GM12878 (cell line): ENCODE results near the gene PXMP4. TPM values are rescaled to one million over a fixed set of nuclear protein-coding genes. Genes with fewer than 3 reads are reported as not detected.

Experiments
- ATAC-seq: fragments of 200-7000 bp; cut with Tn5 transposase; 3 replicates; pipeline ENCODE4 v1.9.1; 2020; ENCODE audit warnings: mild to moderate bottlenecking, moderate library complexity
- BruUV-seq: library from RNA; stranded (reverse); fragments of 400-500 nt; replicated peaks from 2 replicates; lab custom pipeline; 2021; lab: Mats Ljungman, UMichigan
- CTCF ChIA-PET: fragments of 300-600 bp; sonication (Branson Sonifier 250); formaldehyde crosslinking; extraction: SDS; loops from one replicate; lab custom pipeline; 2021; ENCODE audit warnings: inconsistent platforms; lab: Yijun Ruan, JAX
- POLR2A ChIA-PET: fragments of 350-600 bp; formaldehyde crosslinking; extraction: SDS; loops from one replicate; lab custom pipeline; 2021; ENCODE audit warnings: inconsistent platforms; lab: Charles Lee
- RAD21 ChIA-PET: fragments of 300-600 bp; sonication (Branson Sonifier 250); formaldehyde crosslinking; loops from one replicate; lab custom pipeline; 2023; ENCODE audit warnings: antibody characterized with exemption; ENCODE audit not compliant: unreplicated experiment; lab: Charles Lee
- SMC1A ChIA-PET: fragments of 300-600 bp; sonication (Branson Sonifier 250); formaldehyde crosslinking; loops from one replicate; lab custom pipeline; 2023; ENCODE audit not compliant: unreplicated experiment, uncharacterized antibody; lab: Charles Lee
- DNase-seq: peaks from one replicate; pipeline ENCODE4 v3.0.0-alpha.2; 2011; ENCODE audit warnings: low read depth, low spot score
- FAIRE-seq: peaks from 3 replicates; lab custom pipeline; 2011; peaks lifted over from hg19 to GRCh38; lab: Jason Lieb, UNC
- H2AFZ ChIP-seq: 2 replicates; pipeline ENCODE4 v1.6.0; 2011; ENCODE audit warnings: low read depth, low read length, control low read depth; ENCODE audit not compliant: control insufficient read depth
- H3K27ac ChIP-seq: 2 replicates; pipeline ENCODE4 v1.5.1; 2011; ENCODE audit warnings: control low read depth; ENCODE audit not compliant: control insufficient read depth, insufficient read depth
- H3K27me3 ChIP-seq, 2 experiments: replicated peaks in 1 of 2; 2 replicates each; pipeline versions ENCODE4 v1.6.0 to v1.6.1; 2011; ENCODE audit warnings: low read length in 1 of 2; ENCODE audit not compliant: control insufficient read depth in 2 of 2, insufficient read depth in 2 of 2
- H3K36me3 ChIP-seq, 2 experiments: 2 replicates each; pipeline ENCODE4 v1.5.1; 2011; ENCODE audit warnings: low read length in 1 of 2; ENCODE audit not compliant: control insufficient read depth in 2 of 2, insufficient read depth in 2 of 2
- H3K4me1 ChIP-seq: 2 replicates; pipeline ENCODE4 v1.6.1; 2011; ENCODE audit warnings: mild to moderate bottlenecking, low read length, moderate library complexity, mixed read lengths; ENCODE audit not compliant: control insufficient read depth, insufficient read depth
- H3K4me2 ChIP-seq: 2 replicates; pipeline ENCODE4 v1.6.0; 2011; ENCODE audit warnings: control low read depth; ENCODE audit not compliant: control insufficient read depth, insufficient read depth
- H3K4me3 ChIP-seq: fragments of 200-600 bp; sonication (generic); 2 replicates; pipeline ENCODE4 v1.5.1; 2016
- H3K79me2 ChIP-seq: 2 replicates; pipeline ENCODE4 v1.6.0; 2011; ENCODE audit warnings: low read length; ENCODE audit not compliant: control insufficient read depth, insufficient read depth
- H3K9ac ChIP-seq: 2 replicates; pipeline ENCODE4 v1.8.0; 2011; ENCODE audit warnings: low read length, control low read depth, mixed read lengths; ENCODE audit not compliant: control insufficient read depth, insufficient read depth
- H3K9me3 ChIP-seq: replicated peaks from 3 replicates; pipeline ENCODE4 v1.5.1; 2011; ENCODE audit warnings: mild to moderate bottlenecking, low read length; ENCODE audit not compliant: control insufficient read depth, insufficient read depth
- H4K20me1 ChIP-seq: 2 replicates; pipeline ENCODE4 v1.6.0; 2011; ENCODE audit not compliant: control insufficient read depth, insufficient read depth
- CBX5 ChIP-seq: sonication (generic); IDR thresholded peaks from 2 replicates; pipeline ENCODE4 v1.6.1; 2016; ENCODE audit warnings: low read depth, moderate library complexity, mild to moderate bottlenecking, inconsistent platforms
- CEBPB ChIP-seq, 2 experiments: fragments of 150-350 bp in 1 of 2; IDR thresholded peaks; 2 replicates each; pipeline ENCODE4 v1.6.1; 2012 to 2014; ENCODE audit warnings: low read depth in 2 of 2, low read length in 2 of 2, borderline replicate concordance in 1 of 2, inconsistent platforms in 1 of 2
- CREB1 ChIP-seq: IDR thresholded peaks from 2 replicates; pipeline ENCODE4 v1.6.1; 2012; ENCODE audit warnings: low read depth, mild to moderate bottlenecking, inconsistent platforms
- CREM ChIP-seq: IDR thresholded peaks from 2 replicates; pipeline ENCODE4 v1.6.1; 2014; ENCODE audit warnings: antibody characterized with exemption, low read depth
- EGR1 ChIP-seq, 2 experiments: IDR thresholded peaks; 1 replicate in 1 of 2; 2 replicates in 1 of 2; pipeline ENCODE4 v1.6.1; 2011 to 2012; ENCODE audit warnings: low read depth in 2 of 2, low read length in 2 of 2, borderline replicate concordance in 1 of 2, mild to moderate bottlenecking in 1 of 2, moderate library complexity in 1 of 2
- HDGF ChIP-seq: fragments of 450-650 bp; IDR thresholded peaks from 2 replicates; pipeline ENCODE4 v1.6.1; 2016; ENCODE audit warnings: antibody characterized with exemption
- IRF4 ChIP-seq: IDR thresholded peaks from 2 replicates; pipeline ENCODE4 v1.6.1; 2011; ENCODE audit warnings: low read depth, low read length
- KAT2A ChIP-seq: conservative IDR thresholded peaks from 2 replicates; pipeline ENCODE4 v1.6.1; 2011; ENCODE audit warnings: low read depth, low read length; ENCODE audit not compliant: control insufficient read depth
- MEF2B ChIP-seq: fragments of 450-650 bp; IDR thresholded peaks from 2 replicates; pipeline ENCODE4 v1.6.1; 2018; ENCODE audit warnings: mild to moderate bottlenecking, moderate library complexity; ENCODE audit not compliant: partially characterized antibody, poor library complexity, severe bottlenecking
- MXI1 ChIP-seq: fragments of 150-350 bp; IDR thresholded peaks from 2 replicates; pipeline ENCODE4 v1.6.1; 2011; ENCODE audit warnings: low read depth, mild to moderate bottlenecking, inconsistent platforms, low read length, improper control_type of control experiment
- NBN ChIP-seq: fragments of 450-650 bp; IDR thresholded peaks from 2 replicates; pipeline ENCODE4 v1.6.1; 2016
- NR2F1 ChIP-seq: fragments of 450-650 bp; conservative IDR thresholded peaks from 2 replicates; pipeline ENCODE4 v1.6.1; 2017; ENCODE audit warnings: mild to moderate bottlenecking
- POLR2A ChIP-seq: IDR thresholded peaks from 2 replicates; pipeline ENCODE4 v1.6.1; 2011; ENCODE audit warnings: low read depth, mild to moderate bottlenecking, low read length
- POLR2AphosphoS5 ChIP-seq: IDR thresholded peaks from 2 replicates; pipeline ENCODE4 v1.6.1; 2011; ENCODE audit warnings: mild to moderate bottlenecking, low read length, inconsistent platforms
- POU2F2 ChIP-seq: IDR thresholded peaks from 3 replicates; pipeline ENCODE4 v1.6.1; 2011; ENCODE audit warnings: low read depth, mild to moderate bottlenecking, low read length, borderline replicate concordance
- RUNX3 ChIP-seq: IDR thresholded peaks from 2 replicates; pipeline ENCODE4 v1.6.1; 2012; ENCODE audit warnings: low read length, inconsistent platforms
- TAF1 ChIP-seq: IDR thresholded peaks from 2 replicates; pipeline ENCODE4 v1.6.1; 2011; ENCODE audit warnings: mild to moderate bottlenecking, low read depth, low read length, borderline replicate concordance
- TCF12 ChIP-seq: IDR thresholded peaks from 2 replicates; pipeline ENCODE4 v1.6.1; 2011; ENCODE audit warnings: low read depth, mild to moderate bottlenecking, low read length
- TCF3 ChIP-seq: IDR thresholded peaks from 2 replicates; pipeline ENCODE4 v1.6.1; 2012; ENCODE audit warnings: low read depth, mild to moderate bottlenecking, low read length, borderline replicate concordance; ENCODE audit not compliant: insufficient read depth
- WRNIP1 ChIP-seq: IDR thresholded peaks from 2 replicates; pipeline ENCODE4 v1.6.1; 2011; ENCODE audit warnings: low read depth, low read length, improper control_type of control experiment, borderline replicate concordance
- YY1 ChIP-seq: IDR thresholded peaks from 2 replicates; pipeline ENCODE4 v1.6.1; 2011; ENCODE audit warnings: low read depth, mild to moderate bottlenecking, low read length
- ZSCAN29 ChIP-seq: fragments of 450-650 bp; IDR thresholded peaks from 2 replicates; pipeline ENCODE4 v1.6.1; 2017; ENCODE audit warnings: mild to moderate bottlenecking, moderate library complexity
- WGBS: methylation state at CpG from one replicate; pipeline ENCODE4 v1.1.6; 2016; ENCODE audit warnings: low lambda C conversion rate; ENCODE audit not compliant: insufficient replicate concordance, insufficient coverage; ENCODE audit errors: missing lambda C conversion rate; 5-methylcytosine and 5-hydroxymethylcytosine counted together
- in situ Hi-C: fragments of 300-500 bp; cut with MboI; formaldehyde crosslinking; loops from 9 replicates; pipeline ENCODE4 v1.14.3; 2018; ENCODE audit warnings: mixed read lengths
- intact Hi-C: fragments of 100-400 bp; cut with micrococcal nuclease; formaldehyde crosslinking; loops from one replicate; pipeline ENCODE4 v1.14.2; 2022; ENCODE audit not compliant: unreplicated experiment
- polyA plus RNA-seq, 11 experiments: library from polyadenylated mRNA; depleted of rRNA in 4 of 11; unstranded in 6 of 11; stranded (reverse) in 5 of 11; fragments of >200 nt; fragmentation: Nextera tagmentation in 4 of 11; fragmentation: Illumina TruSeq in 1 of 11; extraction: Ambion mirVana in 4 of 11; extraction: Trizol in 1 of 11; gene quantifications; 1 replicate in 1 of 11; 2 replicates in 10 of 11; pipeline versions ENCODE4 v1.2.1 to v1.2.3, GENCODE V29; 2011 to 2016; ENCODE audit warnings: inconsistent platforms in 2 of 11, missing spikeins in 2 of 11, low read depth in 1 of 11
- total RNA-seq, 4 experiments: library from RNA; depleted of rRNA in 3 of 4; stranded (reverse); fragments of >200 nt in 3 of 4; fragmentation: Illumina TruSeq in 1 of 4; extraction: Trizol in 1 of 4; gene quantifications; 2 replicates each; pipeline versions ENCODE4 v1.2.1 to v1.2.3, GENCODE V29; 2013 to 2021

The PXMP4 gene
- total and polyA plus RNA-seq, 10 of the 15 experiments (the other 5 are each of a cell fraction or from before 2014, with no cell fraction given) = 3.6 to 19.2 (median 8.6) TPM

- peak overlapping the region; percentile 88 for H3K9ac ChIP-seq
- H3K9me3 ChIP-seq = no peaks in the 10 kb centered on the region
- ChIA-PET POLR2A (interaction anchor here (0.9 to 1.7 kb wide), 7 partner anchors 13 to 196 kb away, joined by 3 to 7 read pairs (median 5); partner anchors contain the start of genes ACTL10, CBFA2T2 and ZNF341), CTCF (interaction anchor here (0.7 to 5.6 kb wide), 4 partner anchors 18 to 241 kb away, joined by 3 to 38 read pairs (median 4); partner anchors contain the start of gene ACTL10), SMC1A (interaction anchor here (0.5 to 1.2 kb wide), 4 partner anchors 19 to 90 kb away, joined by 3 to 5 read pairs (median 3); partner anchors contain the start of genes ACTL10 and PXMP4), RAD21 (interaction anchor here (0.6 to 1.4 kb wide), 5 partner anchors 17 to 97 kb away, joined by 3 to 7 read pairs (median 3); partner anchors contain the start of gene ACTL10)
- ATAC-seq (peak; percentile 62), FAIRE-seq (peak; percentile 31), DNase-seq (peak; percentile 62)
- no TSS peak for BruUV-seq
- H3K27me3 ChIP-seq = no peaks in the 10 kb centered on the region
- H4K20me1 ChIP-seq = no peaks in the 10 kb centered on the region
- peaks cover 36% of the 10 kb centered on the region for H3K4me1 ChIP-seq
- H2AFZ ChIP-seq = peak overlapping the region; percentile 61
- H3K27ac ChIP-seq = peak overlapping the region; percentile 88
- no peaks in the 10 kb centered on the region for H3K36me3 ChIP-seq
- peak overlapping the region; percentile 79 for H3K4me3 ChIP-seq
- in situ Hi-C loops = no loop called here
- intact Hi-C loops = loop anchor here (1.0 to 10.0 kb wide), 4 partner anchors 47 to 309 kb away; partner anchors contain the start of genes CHMP4B and RALY
- TF ChIP-seq CREB1 (0 out of 2 replicates have a peak, but pooled peaks have one; percentile 12), NR2F1 (0 out of 2 replicates have a peak, but pooled peaks have one; percentile 17), POLR2A (peak; percentile 80), TAF1 (peak; percentile 34; the same call in 1 of the 2 replicates), EGR1 (IDR thresholded peaks at IDR 0.05; ENCODE audit: borderline replicate concordance in 1 of 2, low read depth in 2 of 2, low read length in 2 of 2) (peak in 1 of 2 experiments; percentile 20; a peak in 1 of 3 replicates), YY1 (peak; percentile 28; the same call in 1 of the 2 replicates), POU2F2 (peak; percentile 82; the same call in 2 of the 3 replicates), NBN (0 out of 2 replicates have a peak, but pooled peaks have one; percentile 20), POLR2AphosphoS5 (peak; percentile 60; the same call in 1 of the 2 replicates), IRF4 (peak; percentile 42; the same call in 1 of the 2 replicates), ZSCAN29 (no peak), WRNIP1 (no peak), KAT2A (no peak), HDGF (peak; percentile 77), RUNX3 (peak; percentile 23; the same call in 1 of the 2 replicates), MXI1 (peak; percentile 34; the same call in 1 of the 2 replicates), CEBPB (IDR thresholded peaks at IDR 0.05; ENCODE audit: borderline replicate concordance in 1 of 2, low read depth in 2 of 2, low read length in 2 of 2) (no peak), TCF12 (peak; percentile 72; the same call in 1 of the 2 replicates), MEF2B (peak; percentile 44), CBX5 (no peak), TCF3 (peak; percentile 70), CREM (no peak)
- H3K79me2 ChIP-seq = peaks cover 44% of the 10 kb centered on the region
- peak overlapping the region; percentile 90 for H3K4me2 ChIP-seq
- under 1% methylated on average over 41 of the region's 53 CpGs for WGBS
Measured at GRCh38 chr20:33685328-33686099, 34.6 kb downstream of the PXMP4 start.
